Keratinocyte (primary cell): Measurements from ENCODE around the gene TRAPPC8.

Experiments used
- CTCF ChIP-seq, 3 experiments: IDR thresholded peaks in 1 of 3; conservative IDR thresholded peaks in 1 of 3; optimal IDR thresholded peaks in 1 of 3; 2 replicates in 2 of 3; 3 replicates in 1 of 3; pipeline versions ENCODE3 to v1.5.1; 2011; ENCODE audit warnings: low read length in 3 of 3, mild to moderate bottlenecking in 3 of 3, moderate library complexity in 2 of 3, control low read depth in 1 of 3, inconsistent platforms in 1 of 3; ENCODE audit not compliant: insufficient read depth in 2 of 3; ENCODE audit errors: extremely low read depth in 1 of 3
- EZH2 ChIP-seq: IDR thresholded peaks from one replicate; pipeline ENCODE4 v1.6.1; 2012; ENCODE audit warnings: inconsistent platforms, mild to moderate bottlenecking, low read length, moderate library complexity

- no peak for TF ChIP-seq CTCF (optimal IDR thresholded peaks at IDR 0.05 in 1 of 3, IDR thresholded peaks at IDR 0.05 in 1 of 3, conservative IDR thresholded peaks at IDR 0.05 in 1 of 3; ENCODE audit: extremely low read depth in 1 of 3, insufficient read depth in 2 of 3, low read length in 3 of 3)
- no peak for TF ChIP-seq EZH2
These were observed 27.7 kb upstream of the TRAPPC8 start for GRCh38 chr18:31970617-31971016.
